Measurements from ENCODE around the gene TARBP1.

GRCh38 chr1:234396871-234397270 is 82.1 kb downstream of the TARBP1 start:
- TF ChIP-seq CTCF (conservative IDR thresholded peaks at IDR 0.05) (no peak), ZFX (IDR thresholded peaks at IDR 0.05) (no peak)
